ENCODE measurements around the gene EBF3.

GRCh38 chr10:129914153-129914855 lies 49.8 kb downstream of the EBF3 start:
- TF ChIP-seq, protein P1, sequence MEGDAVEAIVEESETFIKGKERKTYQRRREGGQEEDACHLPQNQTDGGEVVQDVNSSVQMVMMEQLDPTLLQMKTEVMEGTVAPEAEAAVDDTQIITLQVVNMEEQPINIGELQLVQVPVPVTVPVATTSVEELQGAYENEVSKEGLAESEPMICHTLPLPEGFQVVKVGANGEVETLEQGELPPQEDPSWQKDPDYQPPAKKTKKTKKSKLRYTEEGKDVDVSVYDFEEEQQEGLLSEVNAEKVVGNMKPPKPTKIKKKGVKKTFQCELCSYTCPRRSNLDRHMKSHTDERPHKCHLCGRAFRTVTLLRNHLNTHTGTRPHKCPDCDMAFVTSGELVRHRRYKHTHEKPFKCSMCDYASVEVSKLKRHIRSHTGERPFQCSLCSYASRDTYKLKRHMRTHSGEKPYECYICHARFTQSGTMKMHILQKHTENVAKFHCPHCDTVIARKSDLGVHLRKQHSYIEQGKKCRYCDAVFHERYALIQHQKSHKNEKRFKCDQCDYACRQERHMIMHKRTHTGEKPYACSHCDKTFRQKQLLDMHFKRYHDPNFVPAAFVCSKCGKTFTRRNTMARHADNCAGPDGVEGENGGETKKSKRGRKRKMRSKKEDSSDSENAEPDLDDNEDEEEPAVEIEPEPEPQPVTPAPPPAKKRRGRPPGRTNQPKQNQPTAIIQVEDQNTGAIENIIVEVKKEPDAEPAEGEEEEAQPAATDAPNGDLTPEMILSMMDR (IDR thresholded peaks at IDR 0.05) = no peak
- TF ChIP-seq POLR2A (IDR thresholded peaks at IDR 0.05) = no peak
